HG02798 (cell line): ENCODE data around the gene NUP210L.
"Not testable (repeated sequence)": the region's sequence is repeated elsewhere in the genome, so short reads cannot be mapped to it uniquely, and the experiment has no call there.

Experiments used
- ATAC-seq: cut with Tn5 transposase; IDR thresholded peaks from one replicate; pipeline ENCODE4 v1.9.1; 2021; ENCODE audit warnings: mild to moderate bottlenecking; ENCODE audit not compliant: unreplicated experiment, poor library complexity

Gene NUP210L

GRCh38 chr1:154000420-154000819 lies 154.5 kb downstream of the NUP210L start:
- no peak for ATAC-seq

DNA sequence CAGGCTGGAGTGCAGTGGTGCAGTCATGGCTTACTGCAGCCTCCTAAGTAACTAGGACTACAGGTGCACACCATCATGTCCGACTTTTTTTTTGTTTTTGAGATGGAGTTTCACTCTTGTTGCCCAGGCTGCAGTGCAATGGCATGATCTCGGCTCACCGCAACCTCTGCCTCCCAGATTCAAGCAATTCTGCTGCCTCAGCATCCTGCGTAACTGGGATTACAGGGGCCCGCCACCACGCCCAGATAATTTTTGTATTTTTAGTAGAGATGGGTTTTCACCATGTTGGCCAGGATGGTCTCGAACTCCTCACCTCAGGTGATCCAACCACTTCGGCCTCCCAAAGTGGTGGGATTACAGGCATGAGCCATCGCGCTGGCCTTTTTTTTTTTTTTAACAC lies 158.0 kb downstream of the NUP210L start:
- ATAC-seq: not testable (repeated sequence)

GRCh38 chr1:153995640-153996039 lies 159.2 kb downstream of the NUP210L start:
- no peak for ATAC-seq

- ATAC-seq: no peak
Observed at GRCh38 chr1:153995202-153995601, 159.7 kb downstream of the NUP210L start.

DNA sequence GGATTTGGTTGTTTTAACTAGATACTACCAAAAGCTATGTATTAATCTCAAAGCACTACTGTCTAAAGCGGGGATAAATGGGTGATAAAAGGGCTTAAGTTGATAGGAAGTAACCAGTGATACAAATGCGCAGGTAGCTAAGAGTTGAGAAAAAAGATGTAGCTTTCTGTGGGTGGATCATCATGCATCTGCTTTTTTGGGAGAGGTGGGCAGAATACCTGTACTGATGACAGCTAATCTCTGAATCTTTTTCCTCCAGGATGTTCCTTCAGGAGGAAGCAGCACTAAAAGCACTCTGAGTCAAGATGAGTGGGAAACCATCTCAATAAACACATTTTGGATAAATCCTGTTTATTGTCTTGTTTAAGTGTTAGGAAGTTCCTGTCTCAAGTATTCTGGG lies 163.1 kb downstream of the NUP210L start:
- no peak for ATAC-seq

DNA sequence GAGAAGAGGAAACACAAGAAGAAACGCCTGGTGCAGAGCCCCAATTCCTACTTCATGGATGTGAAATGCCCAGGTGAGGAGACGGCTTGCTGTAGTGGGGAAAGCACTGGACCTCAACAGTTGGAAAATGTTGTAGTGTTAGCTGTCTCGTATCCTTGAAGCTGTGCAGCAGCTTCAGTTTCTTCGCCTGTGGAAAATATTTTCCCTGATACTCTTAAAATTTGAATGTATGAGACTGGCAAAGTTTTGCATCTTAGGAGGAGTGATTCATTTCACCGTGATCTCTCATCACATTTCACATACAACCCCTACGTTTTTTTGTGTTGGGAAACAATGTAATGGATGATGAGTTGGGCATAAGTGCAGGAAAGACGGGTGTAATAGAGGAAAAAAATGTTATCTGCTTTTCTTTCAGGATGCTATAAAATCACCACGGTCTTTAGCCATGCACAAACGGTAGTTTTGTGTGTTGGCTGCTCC lies 163.7 kb downstream of the NUP210L start:
- no peak for ATAC-seq

DNA sequence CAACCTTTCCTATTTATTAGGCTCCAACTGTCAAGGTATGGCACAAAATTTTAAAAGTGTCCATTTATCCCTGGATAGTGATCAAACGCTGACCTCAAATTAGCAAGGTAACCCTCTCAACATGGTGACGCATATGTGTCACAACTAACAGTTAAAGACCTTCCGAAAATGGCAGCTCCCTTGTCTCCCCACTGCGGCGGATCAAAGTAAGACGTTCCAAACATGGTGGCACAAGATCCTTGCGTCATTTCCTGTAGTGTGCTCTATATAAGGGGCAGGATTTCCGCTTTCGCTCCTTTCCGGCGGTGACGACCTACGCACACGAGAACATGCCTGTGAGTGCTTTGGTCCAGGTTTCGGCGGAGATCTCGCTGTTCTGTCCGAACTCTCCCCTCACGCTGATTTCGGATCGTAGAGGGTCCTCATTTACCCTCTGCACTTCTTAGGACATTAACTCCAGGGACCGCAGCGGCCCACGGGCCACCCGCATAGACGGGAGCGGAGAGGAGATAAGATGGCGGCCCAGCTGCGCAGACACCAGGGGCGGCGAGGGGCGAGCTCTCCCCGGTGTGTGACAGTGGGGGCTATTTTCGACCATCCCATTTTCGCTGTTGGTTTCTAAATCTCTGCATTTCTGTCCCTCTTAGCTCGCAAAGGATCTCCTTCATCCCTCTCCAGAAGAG lies 164.3 kb downstream of the NUP210L start, which contains the start of gene RPS27:
RPS27 (plus strand) TSS at position 295 of the 683 bp plus-strand sequence; CDS start at position 330, 35 bp downstream.
- ATAC-seq: peak; percentile 81

DNA sequence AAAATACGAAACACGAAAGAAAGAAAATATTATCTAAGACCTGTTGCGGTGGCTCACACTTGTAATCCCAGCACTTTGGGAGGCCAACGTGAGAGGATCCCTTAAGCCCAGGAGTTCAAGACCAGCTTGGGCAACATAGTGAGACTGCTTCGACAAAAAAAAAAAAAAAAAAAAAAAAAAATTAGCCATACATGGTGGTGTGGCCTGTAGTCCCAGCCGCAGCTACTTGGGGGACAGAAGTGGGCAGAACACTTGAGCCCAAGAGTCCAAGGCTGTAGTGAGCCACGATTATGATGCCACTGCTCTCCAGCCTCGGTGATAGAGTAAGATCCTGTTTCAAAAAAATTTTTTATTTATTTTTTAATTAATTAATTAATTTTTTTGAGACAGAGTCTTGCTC lies 167.3 kb downstream of the NUP210L start:
- ATAC-seq: no peak

DNA sequence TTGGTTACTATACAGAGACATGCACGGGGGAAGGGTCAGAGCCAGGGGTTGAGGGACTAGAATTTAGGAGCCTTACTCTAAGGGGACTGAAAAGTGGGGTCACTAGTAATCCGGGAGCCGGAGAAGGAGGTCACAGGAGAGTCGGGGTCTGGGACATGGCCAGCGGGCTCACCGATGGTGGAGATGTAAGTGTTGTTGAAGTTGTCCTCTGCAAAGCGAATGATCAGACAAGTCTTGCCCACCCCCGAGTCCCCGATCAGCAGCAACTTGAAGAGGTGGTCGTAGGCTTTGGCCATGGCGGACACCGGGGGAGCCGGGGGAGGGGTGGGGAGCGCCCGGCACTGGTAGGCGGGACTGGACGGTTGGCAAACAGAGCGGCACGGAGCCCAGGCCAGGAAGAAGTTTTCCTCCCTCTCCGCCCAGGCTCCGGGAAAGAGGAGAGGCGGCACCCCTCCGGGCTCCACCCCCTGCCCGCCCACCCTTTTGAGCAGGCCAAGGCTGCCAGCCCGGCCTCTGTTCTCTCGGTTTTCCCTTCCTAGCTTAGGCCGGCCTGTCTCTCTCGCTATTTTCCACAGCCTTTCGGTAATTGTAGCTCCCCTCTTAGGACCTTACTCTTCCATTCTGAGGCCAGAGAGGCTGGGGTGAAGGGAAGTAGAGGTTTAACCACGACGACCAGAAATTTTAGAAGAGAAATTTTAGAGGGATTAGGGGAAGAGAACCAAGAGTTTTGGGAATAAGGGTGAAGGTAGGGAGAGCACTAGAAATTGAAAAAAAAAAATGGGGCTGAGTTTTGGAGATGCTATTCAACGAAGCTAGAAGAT lies 168.7 kb downstream of the NUP210L start, which contains the start of gene RAB13:
RAB13 (minus strand) TSS at position 399 of the 821 bp plus-strand sequence; CDS start at position 296, 103 bp downstream.
- no peak for ATAC-seq

GRCh38 chr1:153985341-153985912 lies 169.4 kb downstream of the NUP210L start:
- no peak for ATAC-seq

- ATAC-seq: no peak
Observed at GRCh38 chr1:153984123-153984894, 170.6 kb downstream of the NUP210L start.

- not testable (repeated sequence) for ATAC-seq
Observed at GRCh38 chr1:153981735-153982134, 173.1 kb downstream of the NUP210L start.

DNA sequence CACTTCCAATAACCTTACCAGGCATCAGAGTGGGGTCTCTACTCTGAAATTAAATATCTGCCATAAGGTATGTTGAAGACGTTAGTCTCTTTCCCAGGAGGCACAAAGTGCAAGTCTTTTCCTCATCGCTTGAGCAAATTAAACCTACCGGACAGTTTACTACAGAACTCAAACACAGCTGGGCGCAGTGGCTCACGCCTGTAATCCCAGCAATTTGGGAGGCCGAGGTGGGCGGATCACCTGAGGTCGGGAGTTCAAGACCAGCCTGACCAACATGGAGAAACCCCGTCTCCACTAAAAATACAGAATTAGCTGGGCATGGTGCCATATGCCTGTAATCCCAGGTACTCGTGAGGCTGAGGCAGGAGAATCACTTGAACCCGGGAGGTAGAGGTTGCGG lies 175.8 kb downstream of the NUP210L start:
- ATAC-seq: not testable (repeated sequence)

- no peak for ATAC-seq
Observed at GRCh38 chr1:153978274-153978909, 176.5 kb downstream of the NUP210L start.

- peak; percentile 83 for ATAC-seq
Observed at GRCh38 chr1:153977250-153978240, 177.3 kb downstream of the NUP210L start, which contains the start of gene JTB. Gene JTB (minus strand): TSS chr1:153977674. CDS start chr1:153977252, 422 bp downstream.

GRCh38 chr1:153976819-153977249 lies 178.0 kb downstream of the NUP210L start:
- ATAC-seq: no peak

DNA sequence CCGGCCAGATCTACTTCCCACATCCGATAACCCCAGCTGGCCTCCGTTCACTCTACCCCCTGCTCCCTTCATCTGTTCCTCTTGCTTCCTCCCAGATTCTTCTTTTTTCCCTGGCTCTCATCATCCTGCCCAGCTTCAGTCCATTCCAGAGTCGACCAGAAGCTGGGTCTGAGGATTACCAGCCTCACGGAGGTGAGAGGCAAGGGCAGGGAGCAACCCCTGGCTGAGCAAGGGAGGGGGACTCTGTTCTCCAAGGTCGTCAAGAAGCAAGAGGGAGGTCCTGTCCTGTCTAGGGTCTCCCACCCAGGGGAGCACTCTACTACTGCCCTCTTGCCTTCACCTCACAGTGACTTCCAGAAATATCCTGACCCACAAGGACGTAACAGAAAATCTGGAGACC lies 181.3 kb downstream of the NUP210L start:
- no peak for ATAC-seq

DNA sequence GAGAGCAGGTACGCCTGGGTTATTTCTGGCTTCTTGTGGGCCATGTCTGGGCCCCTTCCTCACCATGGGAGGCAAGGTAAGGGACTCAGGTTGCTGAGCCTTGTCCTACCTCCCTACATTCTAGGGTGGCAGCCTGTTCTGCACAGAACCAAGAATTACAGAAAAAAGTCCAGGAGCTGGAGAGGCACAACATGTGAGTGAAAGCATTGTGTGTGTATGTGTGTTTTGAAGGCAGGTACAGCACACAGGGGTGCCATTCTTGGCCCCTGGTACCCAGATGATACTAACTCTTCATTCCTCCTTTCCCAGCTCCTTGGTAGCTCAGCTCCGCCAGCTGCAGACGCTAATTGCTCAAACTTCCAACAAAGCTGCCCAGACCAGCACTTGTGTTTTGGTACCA lies 181.8 kb downstream of the NUP210L start:
- no peak for ATAC-seq
